Common myeloid progenitor, CD34-positive (primary cell): ENCODE data around the gene ZNF230.

ENCODE experiments used
- CTCF ChIA-PET: fragments of 350-600 bp; sonication (Branson Sonifier 250); formaldehyde crosslinking; loops from one replicate; lab custom pipeline; 2021; ENCODE audit warnings: antibody characterized with exemption; lab: Charles Lee
- POLR2A ChIA-PET: fragments of 350-600 bp; sonication (Branson Sonifier 250); formaldehyde crosslinking; loops from one replicate; lab custom pipeline; 2021; ENCODE audit warnings: antibody characterized with exemption; lab: Charles Lee
- DNase-seq, 3 donors: peaks; one replicate each; pipeline versions ENCODE4 v3.0.0 to v3.0.0-alpha.2; 2013
- H3K27ac ChIP-seq, 2 experiments: 1 replicate in 1 of 2; 2 replicates in 1 of 2; pipeline ENCODE4 v1.7.0; 2013; ENCODE audit warnings: inconsistent platforms in 2 of 2, low read length in 2 of 2, mild to moderate bottlenecking in 2 of 2, low read depth in 1 of 2, moderate library complexity in 1 of 2; ENCODE audit not compliant: severe bottlenecking in 2 of 2, insufficient read depth in 1 of 2, poor library complexity in 1 of 2
- H3K27me3 ChIP-seq, 5 experiments: replicated peaks in 2 of 5; 1 replicate in 3 of 5; 2 replicates in 2 of 5; pipeline versions ENCODE4 v1.6.1 to v1.7.0; 2013; ENCODE audit warnings: low read length in 4 of 5, mild to moderate bottlenecking in 2 of 5, moderate library complexity in 2 of 5, inconsistent platforms in 1 of 5; ENCODE audit not compliant: insufficient read depth in 5 of 5, control insufficient read depth in 4 of 5
- H3K36me3 ChIP-seq, 4 experiments: 1 replicate in 2 of 4; 2 replicates in 2 of 4; pipeline versions ENCODE4 v1.6.1 to v1.7.0; 2013; ENCODE audit warnings: low read length in 3 of 4, control low read depth in 1 of 4, mild to moderate bottlenecking in 1 of 4; ENCODE audit not compliant: control insufficient read depth in 4 of 4, insufficient read depth in 4 of 4
- H3K4me1 ChIP-seq, 4 experiments: 1 replicate in 3 of 4; 2 replicates in 1 of 4; pipeline versions ENCODE4 v1.6.1 to v1.7.1; 2013; ENCODE audit warnings: low read length in 3 of 4, mild to moderate bottlenecking in 3 of 4, control low read depth in 1 of 4, inconsistent platforms in 1 of 4, moderate library complexity in 1 of 4; ENCODE audit not compliant: control insufficient read depth in 4 of 4, insufficient read depth in 4 of 4; ENCODE audit errors: control extremely low read depth in 1 of 4
- H3K4me3 ChIP-seq, 7 experiments: 1 replicate in 4 of 7; 2 replicates in 3 of 7; pipeline versions ENCODE4 v1.5.1 to v1.7.0; 2013; ENCODE audit warnings: mild to moderate bottlenecking in 7 of 7, low read length in 6 of 7, moderate library complexity in 6 of 7, inconsistent platforms in 2 of 7, low read depth in 2 of 7, control low read depth in 1 of 7; ENCODE audit not compliant: insufficient read depth in 4 of 7, control insufficient read depth in 1 of 7; ENCODE audit errors: extremely low read depth in 1 of 7
- H3K9me3 ChIP-seq, 5 experiments: 1 replicate in 4 of 5; 2 replicates in 1 of 5; pipeline versions ENCODE4 v1.6.1 to v1.7.1; 2013; ENCODE audit warnings: low read length in 4 of 5, mild to moderate bottlenecking in 2 of 5, inconsistent platforms in 1 of 5, low read depth in 1 of 5, moderate library complexity in 1 of 5; ENCODE audit not compliant: control insufficient read depth in 4 of 5, insufficient read depth in 2 of 5; ENCODE audit errors: control extremely low read depth in 1 of 5
- WGBS: methylation state at CpG from one replicate; pipeline ENCODE4 v1.1.5; 2013; ENCODE audit not compliant: insufficient coverage; 5-methylcytosine and 5-hydroxymethylcytosine counted together

The ZNF230 gene

GRCh38 chr19:43983544-43983911 is 19.2 kb upstream of the ZNF230 start:
- POLR2A ChIA-PET: no interaction called here

GRCh38 chr19:43983912-43984686 is 18.7 kb upstream of the ZNF230 start, which contains the start of gene ZNF155:
Gene ZNF155, plus strand, starts transcription at chr19:43984188. Its CDS starts 4,356 bp downstream, at chr19:43988544.
- CTCF ChIA-PET: no interaction called here

More at GRCh38 chr19:43983544-43983911, 19.2 kb upstream of the ZNF230 start:
- Histone ChIP-seq H3K36me3 (peaks cover 0 to 10% (median 7%) of the 10 kb centered on the region in 4 experiments), H3K27me3 (no peaks in the 10 kb centered on the region), H3K27ac (peak overlapping the region; percentile 33 to 82), H3K4me1 (peaks cover 0 to 14% (median 8%) of the 10 kb centered on the region in 4 experiments), H3K9me3 (peaks cover 2 to 34% (median 8%) of the 10 kb centered on the region in 5 experiments), H3K4me3 (peak overlapping the region in 6 of 7 experiments; percentile 79 to 96 (median 87))
- WGBS: 31% methylated on average over 2 of the region's 2 CpGs
- CTCF ChIA-PET: no interaction called here
- DNase-seq: no peak

GRCh38 chr19:43984687-43985000 is 18.1 kb upstream of the ZNF230 start:
- no peaks in the 10 kb centered on the region for H3K27me3 ChIP-seq
- POLR2A ChIA-PET: no interaction called here
- WGBS: 10% methylated on average over 14 of the region's 14 CpGs
- CTCF ChIA-PET: interaction anchor here (0.6 kb wide), 1 partner anchor 302 kb away, joined by 3 read pairs; no protein-coding TSS in a partner anchor
- H3K9me3 ChIP-seq: peaks cover 2 to 36% (median 12%) of the 10 kb centered on the region in 5 experiments
- peak overlapping the region; percentile 33 to 82 for H3K27ac ChIP-seq
- DNase-seq: peak in 2 of 3 donors; percentile 14 to 21
- peaks cover 0 to 14% (median 8%) of the 10 kb centered on the region in 4 experiments for H3K4me1 ChIP-seq
- H3K36me3 ChIP-seq: peaks cover 8 to 21% (median 16%) of the 10 kb centered on the region in 4 experiments
- H3K4me3 ChIP-seq: peak overlapping the region; percentile 55 to 96 (median 86)

More at GRCh38 chr19:43983912-43984686, 18.7 kb upstream of the ZNF230 start, which contains the start of gene ZNF155:
- WGBS: under 1% methylated on average over 29 of the region's 40 CpGs
- DNase-seq: peak; percentile 79 to 84 (median 83)
- H3K27ac ChIP-seq: peak within 1 kb of the TSS; percentile 33 to 82
- H3K36me3 ChIP-seq: peaks cover 3 to 16% (median 11%) of the 10 kb centered on the region in 4 experiments
- H3K9me3 ChIP-seq: peaks cover 2 to 34% (median 9%) of the 10 kb centered on the region in 5 experiments
- H3K4me1 ChIP-seq: peaks cover 0 to 14% (median 8%) of the 10 kb centered on the region in 4 experiments
- H3K4me3 ChIP-seq: peak within 1 kb of the TSS; percentile 67 to 96 (median 86)
- no peaks in the 10 kb centered on the region for H3K27me3 ChIP-seq
- POLR2A ChIA-PET: no interaction called here

DNA sequence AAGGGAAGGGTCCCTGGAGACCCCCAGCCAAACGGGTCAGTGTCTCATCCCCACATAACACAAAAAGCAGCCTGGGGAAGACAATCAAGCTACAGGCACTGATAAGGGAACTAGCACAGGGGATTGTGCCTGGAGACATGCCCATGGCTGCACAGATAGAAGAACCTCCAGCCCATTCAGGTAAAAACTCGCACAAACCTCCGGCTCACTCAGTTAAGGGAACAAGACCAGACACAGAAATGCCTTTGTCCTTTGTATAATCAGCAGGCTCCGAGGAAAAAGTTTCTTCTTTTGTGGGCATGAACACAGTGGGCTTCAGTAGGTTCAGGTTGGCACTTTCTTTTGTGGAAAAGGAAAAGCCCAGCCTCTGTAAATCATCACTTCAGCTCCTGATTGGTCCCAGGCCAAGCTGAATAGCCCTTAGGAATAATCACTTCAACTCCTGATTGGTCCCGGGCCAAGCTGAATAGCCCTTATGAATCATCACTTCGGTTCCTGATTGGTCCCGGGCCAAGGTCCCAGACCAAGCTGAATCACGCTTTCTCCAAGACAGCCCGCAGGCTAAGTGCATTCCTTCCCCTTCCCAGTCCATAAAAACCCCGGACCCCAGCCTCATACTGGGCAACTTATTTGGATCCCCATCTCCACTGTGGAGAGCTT is 5.0 kb upstream of the ZNF230 start:
- Histone ChIP-seq H3K27ac (no peak overlapping the region), H3K9me3 (peaks cover 11 to 34% (median 23%) of the 10 kb centered on the region in 5 experiments), H3K4me1 (peaks cover 0 to 8% (median 6%) of the 10 kb centered on the region in 4 experiments), H3K27me3 (no peaks in the 10 kb centered on the region), H3K36me3 (peaks cover 18 to 49% (median 38%) of the 10 kb centered on the region in 4 experiments), H3K4me3 (no peak overlapping the region)
- no peak for DNase-seq
- CTCF ChIA-PET: no interaction called here
- WGBS: 96% methylated on average over 8 of the region's 10 CpGs
- POLR2A ChIA-PET: no interaction called here

GRCh38 chr19:44002212-44002565 is 568 bp upstream of the ZNF230 start:
- Histone ChIP-seq H3K36me3 (peaks cover under 1 to 15% (median 11%) of the 10 kb centered on the region in 4 experiments), H3K4me3 (peak overlapping the region; percentile 84 to 100 (median 96)), H3K27ac (peak overlapping the region; percentile 73 to 87), H3K4me1 (peaks cover 2 to 19% (median 15%) of the 10 kb centered on the region in 4 experiments), H3K9me3 (peaks cover 9 to 22% (median 13%) of the 10 kb centered on the region in 5 experiments), H3K27me3 (no peaks in the 10 kb centered on the region)
- DNase-seq: peak in 1 of 3 donors; percentile 15
- 9% methylated on average over 8 of the region's 8 CpGs for WGBS
- POLR2A ChIA-PET: interaction anchor here (0.6 kb wide), 1 partner anchor 538 kb away, joined by 3 read pairs; no protein-coding TSS in a partner anchor
- CTCF ChIA-PET: interaction anchor here (0.8 to 1.0 kb wide), 2 partner anchors 49 to 498 kb away, joined by 3 read pairs; no protein-coding TSS in a partner anchor

- peaks cover 11 to 24% (median 16%) of the 10 kb centered on the region in 4 experiments for H3K36me3 ChIP-seq
- H3K4me1 ChIP-seq: peaks cover 2 to 19% (median 15%) of the 10 kb centered on the region in 4 experiments
- 3% methylated on average over 13 of the region's 15 CpGs for WGBS
- DNase-seq: peak; percentile 14 to 67 (median 42)
- H3K27ac ChIP-seq: peak overlapping the region in 1 of 2 experiments; percentile 87
- H3K27me3 ChIP-seq: no peaks in the 10 kb centered on the region
- ChIA-PET CTCF (interaction anchor here (0.8 to 1.4 kb wide), 2 partner anchors 45 to 89 kb away, joined by 3 read pairs; no protein-coding TSS in a partner anchor), POLR2A (interaction anchor here (1.0 to 1.2 kb wide), 2 partner anchors 47 to 111 kb away, joined by 3 read pairs; no protein-coding TSS in a partner anchor)
- peak overlapping the region; percentile 84 to 100 (median 96) for H3K4me3 ChIP-seq
- peaks cover 10 to 27% (median 20%) of the 10 kb centered on the region in 5 experiments for H3K9me3 ChIP-seq
Measured at GRCh38 chr19:44003461-44004009, 778 bp downstream of the ZNF230 start.
